GM19468 (cell line): ENCODE results near the gene GNG2.

Experiments
- ATAC-seq: cut with Tn5 transposase; IDR thresholded peaks from one replicate; pipeline ENCODE4 v1.9.1; 2021; ENCODE audit warnings: mild to moderate bottlenecking, moderate library complexity, moderate number of reproducible peaks; ENCODE audit not compliant: unreplicated experiment; ENCODE audit errors: extremely low read depth

GNG2 gene

DNA sequence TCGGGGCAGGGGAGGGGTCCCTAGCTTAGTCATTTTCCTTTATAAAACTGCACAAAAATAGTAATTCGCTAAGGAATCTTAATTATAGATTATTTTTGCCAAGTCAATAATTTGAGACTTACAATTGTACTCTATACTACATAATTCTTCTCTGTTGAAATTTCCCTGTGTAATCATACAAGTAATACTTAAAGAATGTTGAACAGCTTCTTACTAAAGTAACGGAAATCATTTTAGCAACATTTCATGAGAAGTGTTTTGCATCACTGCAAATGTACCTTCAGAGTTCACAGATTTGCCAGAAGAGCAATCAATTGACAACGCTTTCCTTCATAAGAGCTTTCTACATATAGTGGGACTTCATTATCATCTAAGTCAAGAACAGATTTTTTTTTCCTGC, 7.9 kb upstream of the GNG2 start:
- no peak for ATAC-seq

DNA sequence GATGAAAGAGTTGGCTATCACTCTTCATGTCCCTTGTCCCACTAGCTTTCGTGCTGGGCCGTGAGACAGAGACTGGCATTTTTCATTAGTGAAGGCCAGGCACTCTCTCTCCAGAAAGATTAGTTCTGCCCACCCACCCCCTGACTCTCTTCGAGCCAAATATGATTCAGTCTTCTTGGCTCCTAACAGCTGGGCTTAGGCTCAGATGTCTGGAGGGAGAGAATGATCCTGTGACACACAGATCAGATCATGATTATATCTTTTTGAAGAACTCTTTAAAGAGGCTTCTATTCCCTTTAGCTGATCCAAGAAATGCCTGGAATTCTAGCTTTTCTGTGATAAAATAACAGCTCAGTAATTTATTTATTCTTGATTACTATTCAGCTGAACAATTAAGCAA, 5.2 kb upstream of the GNG2 start:
- no peak for ATAC-seq

DNA sequence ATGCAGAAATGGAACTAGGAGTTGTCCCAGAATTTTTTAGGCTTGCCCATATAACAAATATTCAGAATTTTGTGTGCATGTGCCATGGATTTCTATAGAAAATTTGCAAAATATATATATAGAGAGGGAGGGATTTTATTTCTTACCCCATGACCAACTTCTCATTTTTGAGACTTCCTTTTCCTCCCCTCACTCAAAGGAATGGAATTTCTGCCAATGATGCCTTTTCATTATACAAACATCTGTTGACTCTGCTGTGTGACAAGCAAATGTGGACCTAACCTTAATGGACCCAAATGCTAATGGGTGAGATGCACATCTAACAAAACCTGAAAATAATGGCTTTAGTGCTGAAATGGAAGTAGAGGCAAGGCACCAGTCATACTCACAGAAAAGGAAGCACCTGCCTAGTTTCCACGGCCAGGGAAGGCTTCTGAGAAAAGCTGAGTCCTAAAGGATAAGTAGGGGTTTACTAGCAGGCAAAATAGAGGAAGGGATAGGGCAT, 3.6 kb upstream of the GNG2 start:
- ATAC-seq, result no peak

DNA sequence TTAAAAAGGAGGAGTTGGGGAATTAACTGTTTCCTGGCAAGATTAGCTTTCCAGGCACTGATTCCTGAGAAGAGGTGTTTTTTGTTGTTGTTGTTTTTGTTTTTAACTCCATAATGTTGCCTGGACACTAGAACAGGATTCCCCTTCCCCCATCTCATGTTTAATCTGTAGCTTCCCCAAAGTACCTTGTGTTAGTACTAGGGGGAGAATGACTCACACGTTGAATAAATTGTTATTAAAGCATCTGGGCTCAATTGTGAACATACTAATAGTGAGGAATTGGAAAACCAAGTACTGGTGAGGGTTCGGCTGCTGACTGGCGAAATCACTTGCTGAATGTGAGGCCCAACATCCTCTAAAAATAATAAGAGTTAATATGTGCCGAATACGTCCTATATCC, 1.3 kb upstream of the GNG2 start:
- ATAC-seq, result no peak

DNA sequence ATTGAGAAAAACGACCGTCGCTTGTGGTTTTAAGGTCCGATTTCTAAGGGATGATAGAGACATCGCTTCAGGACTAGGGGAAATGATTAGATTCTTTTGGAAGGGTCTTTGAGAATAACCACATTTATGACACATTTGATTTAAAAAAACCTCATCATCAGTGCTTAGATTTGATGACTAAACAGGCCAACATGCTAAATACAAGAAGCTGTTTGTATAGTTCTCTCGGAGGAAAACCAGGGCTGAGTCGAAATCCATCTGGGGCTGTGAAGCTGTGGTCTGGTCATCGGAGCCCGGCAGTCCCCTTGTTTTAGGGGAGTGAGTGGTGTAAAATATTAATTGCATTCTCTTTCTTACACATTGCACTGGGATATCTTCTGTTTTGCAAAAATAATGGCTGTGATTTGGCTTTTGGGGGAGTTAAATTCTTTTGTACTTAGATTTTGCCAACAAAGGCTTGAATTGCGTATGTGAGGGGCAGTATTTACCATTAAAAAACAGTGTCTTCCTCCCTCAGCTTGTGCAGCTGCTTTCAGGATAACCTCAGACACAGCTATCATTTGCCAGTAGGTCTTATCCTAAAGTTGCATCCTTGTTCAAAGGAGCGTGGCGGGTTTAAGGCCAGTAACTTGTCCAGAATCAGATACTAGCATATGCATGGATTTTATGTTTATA, 550 bp downstream of the GNG2 start:
- ATAC-seq, result no peak

DNA sequence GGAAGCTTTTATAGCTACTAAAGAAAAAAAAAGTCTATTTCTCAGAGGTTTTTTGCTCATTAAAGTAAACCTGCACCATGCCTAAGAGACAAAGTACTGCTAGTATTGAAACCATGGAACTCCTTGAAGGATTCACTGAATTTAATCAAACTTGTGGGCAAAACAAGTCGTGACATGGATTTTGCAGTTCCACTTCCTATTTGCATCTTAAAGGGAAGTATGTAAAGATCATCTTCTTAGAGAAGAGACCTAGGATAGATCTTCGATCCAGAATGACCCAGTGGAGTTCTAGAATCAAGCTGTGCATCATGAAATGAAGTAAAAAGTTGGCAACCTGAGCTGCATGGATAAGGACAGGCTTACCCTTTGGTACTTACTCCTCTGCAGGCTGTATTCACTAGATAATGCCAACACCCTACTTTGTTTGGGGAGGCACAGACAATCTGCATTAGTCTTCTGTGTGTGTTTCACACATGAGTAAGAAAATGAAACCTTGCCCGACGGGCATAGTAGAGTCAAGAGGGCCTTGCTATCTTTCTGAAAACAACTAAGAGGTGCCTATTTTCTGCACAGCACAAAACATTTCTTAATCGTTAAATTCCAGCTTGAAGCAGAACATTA, 1.9 kb downstream of the GNG2 start:
- no peak for ATAC-seq

DNA sequence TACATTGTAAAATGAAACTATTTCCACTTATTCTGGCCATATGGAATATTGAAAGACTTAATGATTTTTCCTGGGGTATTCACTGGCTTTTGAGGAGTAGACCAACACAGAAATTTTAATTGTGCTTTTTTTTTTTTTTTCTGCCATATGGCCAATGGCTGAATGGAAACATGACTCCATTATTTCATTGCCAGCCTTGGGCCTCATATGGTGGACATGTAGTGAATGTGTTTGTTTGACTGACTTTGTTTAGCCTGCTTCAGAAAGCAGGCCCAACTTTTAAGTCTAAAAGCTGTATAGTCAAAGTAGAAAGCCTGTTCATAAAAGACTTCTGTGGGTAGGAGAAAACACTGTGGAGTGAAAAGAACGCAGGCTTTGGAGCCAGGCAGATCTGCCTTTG, 2.4 kb downstream of the GNG2 start:
- no peak for ATAC-seq

DNA sequence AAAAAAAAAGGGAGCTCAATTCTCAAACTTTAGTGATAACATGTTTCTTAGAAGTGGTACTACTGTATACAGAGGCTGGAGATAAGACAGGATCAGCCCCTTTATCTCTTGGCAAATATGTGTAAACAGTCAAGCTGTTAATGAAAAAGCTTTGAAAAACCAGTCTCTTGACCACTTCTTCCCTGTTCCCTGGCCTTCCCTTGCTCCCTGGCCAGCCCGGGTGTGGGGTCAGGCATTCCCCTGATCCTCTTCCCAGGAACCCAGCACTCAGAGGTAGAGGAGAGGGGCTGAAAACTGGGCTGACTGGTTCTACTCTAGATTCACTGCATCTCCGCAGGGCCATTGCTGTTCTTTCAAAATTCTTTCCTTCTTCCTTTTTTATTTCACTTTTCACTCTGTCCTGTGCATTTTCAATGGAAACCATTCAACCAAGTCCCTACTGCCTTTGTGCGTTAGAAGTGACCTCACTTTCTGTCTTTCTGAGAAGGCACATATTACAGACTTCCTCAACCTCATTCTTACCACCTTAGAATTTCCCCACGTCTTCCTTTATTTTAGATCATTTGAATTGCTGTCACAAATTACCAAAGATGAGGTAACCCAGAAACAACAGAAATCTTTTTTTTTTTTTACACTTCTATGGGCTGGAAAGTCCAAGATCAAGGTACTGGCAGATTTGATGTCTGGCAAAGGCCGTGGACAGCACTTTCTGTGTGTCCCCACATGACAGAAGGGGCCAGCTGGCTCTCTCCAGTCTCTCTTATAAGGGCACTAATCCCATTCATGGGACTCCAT, 5.7 kb downstream of the GNG2 start:
- ATAC-seq, result peak; percentile 24

DNA sequence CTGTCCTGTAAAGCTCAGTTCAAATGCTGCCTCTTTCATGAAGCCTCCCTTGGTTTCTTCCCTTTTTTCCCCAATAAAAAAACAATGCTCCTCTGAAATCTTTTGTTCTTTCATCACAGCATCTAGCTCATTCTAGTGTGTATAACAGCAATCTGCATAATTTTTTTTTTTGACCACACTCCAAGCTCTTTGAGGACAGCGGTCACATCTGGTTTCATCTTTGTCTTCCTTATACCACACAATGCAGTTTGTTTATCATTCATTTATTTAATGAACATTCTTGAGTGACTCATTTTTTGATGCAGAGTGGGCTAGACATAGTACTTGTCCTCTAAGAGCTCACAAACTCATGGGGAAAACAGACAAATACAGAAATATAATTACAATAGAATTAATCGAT, 7.3 kb downstream of the GNG2 start:
- ATAC-seq, result no peak

DNA sequence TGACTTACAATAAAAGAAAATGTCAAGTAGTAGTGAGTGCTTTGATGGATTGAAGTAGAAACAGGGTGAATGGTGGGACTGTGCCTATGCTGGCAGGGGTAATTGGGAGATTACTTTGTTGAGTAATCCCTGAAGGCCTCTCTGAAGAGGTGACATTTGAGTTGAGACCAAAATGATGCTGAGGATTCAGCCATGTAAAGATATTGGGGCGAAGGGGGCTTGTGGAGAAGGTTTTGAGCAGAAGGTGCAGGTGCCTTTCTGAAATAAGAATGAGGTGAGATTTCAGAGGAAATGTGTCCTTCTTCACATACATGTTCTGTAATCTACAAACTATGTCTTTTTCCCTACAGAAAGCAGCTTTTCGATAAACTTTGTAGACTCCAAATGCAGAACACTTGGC, 8.0 kb downstream of the GNG2 start:
- ATAC-seq, result no peak

DNA sequence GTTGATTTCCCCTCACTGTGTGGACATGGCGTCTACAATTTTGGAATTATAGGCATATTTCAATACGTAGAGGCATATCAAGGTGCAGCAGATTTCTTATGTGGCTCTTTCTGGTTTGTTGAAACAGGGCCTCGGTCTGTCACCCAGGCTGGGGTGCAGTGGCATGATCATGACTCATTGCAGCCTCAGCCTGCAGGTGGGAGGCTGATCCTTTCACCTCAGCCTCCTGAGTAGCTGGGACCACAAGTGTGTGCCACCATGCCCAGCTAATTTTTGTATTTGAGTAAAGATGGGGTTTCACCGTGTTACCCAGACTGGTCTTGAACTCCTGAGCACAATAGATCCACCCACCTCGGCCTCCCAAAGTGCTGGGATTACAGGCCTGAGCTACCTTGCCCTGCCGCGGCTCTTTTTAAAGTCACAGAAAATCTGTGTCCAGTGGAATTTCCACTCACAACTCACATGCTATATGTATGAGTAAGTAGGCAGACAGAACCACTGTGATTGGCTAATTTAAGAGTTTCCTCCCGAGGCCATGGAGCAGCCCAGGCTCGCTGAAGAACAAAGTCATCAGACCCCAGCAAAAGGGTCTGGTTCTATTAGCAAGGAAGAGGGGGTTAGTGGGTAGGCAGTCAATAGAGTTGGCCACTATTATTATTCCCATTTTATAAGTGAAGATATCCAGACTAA, 9.1 kb downstream of the GNG2 start:
- no peak for ATAC-seq

DNA sequence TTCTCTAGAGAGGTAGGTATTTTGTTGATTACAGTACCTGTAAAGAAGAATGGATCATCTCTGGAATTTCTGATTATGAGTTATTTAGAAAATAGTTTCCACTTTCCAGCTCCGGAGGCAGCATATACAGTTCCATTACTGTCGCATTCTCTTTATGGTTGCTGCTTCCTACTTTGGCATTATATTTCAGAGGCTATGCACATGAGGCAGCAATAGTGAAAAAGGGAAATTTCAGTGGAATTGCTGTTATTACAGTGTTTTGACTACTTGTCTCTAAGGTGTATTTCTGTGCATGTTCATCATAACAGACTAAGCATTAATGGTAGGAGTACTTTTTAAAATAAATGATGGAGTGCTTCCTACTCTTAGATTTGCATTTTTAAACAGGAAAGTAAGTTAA, 10.2 kb downstream of the GNG2 start:
- ATAC-seq, result no peak

DNA sequence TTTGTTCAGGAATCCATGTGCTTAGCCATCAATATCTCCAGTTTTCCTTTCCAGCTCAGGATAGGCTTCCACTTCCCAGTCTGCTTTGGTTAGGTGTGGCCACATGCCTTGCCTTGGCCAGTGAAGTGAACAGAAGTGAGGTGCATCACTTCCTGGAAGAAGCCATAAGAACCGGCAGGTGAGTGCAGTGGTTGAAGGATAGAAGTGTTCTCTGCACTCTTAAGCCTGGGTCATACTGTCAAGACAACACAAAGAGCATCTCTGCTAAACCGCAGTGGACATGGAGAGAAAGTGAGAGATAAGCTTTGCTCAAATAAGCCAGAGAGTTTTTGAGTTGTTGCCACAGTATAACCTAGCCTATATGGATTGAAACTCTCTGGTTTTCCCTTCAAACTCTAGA, 11.4 kb downstream of the GNG2 start:
- no peak for ATAC-seq

DNA sequence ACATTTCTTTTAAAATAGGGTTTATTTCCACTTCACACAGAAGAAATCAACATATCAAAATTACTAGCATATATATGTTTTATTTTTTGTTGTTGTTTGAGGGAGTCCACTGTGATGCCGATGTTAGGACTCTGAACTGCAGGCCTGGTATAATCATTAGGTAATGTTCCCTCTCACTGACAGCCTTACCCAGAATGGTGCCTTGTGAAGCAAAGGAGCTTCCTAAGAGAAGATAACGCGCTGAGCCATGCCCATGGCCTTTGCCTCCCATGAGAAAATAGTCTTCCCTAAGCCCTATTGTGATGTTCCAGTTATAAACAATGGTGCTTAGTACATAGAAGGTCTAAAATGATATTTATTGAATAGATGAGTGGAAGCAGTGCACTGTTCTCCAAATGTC, 12.0 kb downstream of the GNG2 start:
- ATAC-seq, result no peak

DNA sequence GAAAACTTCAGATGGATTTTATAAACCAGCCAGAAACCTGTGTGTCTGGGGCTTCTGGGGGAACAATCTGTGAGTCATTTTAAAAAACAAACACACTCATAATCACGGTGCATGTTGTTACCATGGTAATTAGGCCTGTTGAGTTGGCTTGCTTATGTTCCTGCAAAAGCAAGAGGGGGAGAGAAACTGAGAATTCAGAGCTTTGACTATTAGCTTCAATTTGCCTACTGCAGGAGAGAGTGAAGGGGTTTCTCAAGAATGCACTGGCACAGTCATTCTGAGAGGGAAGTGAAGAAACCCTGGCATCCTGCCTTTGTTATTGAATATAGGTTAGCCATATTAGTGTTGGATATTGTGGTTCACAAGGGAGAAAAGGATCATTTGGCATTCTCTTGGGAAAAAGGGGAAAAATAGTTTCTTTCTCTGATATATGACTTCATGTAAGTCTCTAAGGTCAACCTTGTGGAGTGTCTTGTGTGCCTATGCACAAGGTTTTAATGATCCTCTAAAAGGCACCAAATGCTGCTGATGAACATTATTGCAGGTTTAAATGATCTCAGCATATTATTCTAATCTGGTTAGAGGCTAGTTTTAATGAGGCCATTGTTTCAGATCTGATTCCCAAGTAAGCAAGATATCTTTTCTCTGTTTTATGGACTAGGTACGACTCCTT, 12.9 kb downstream of the GNG2 start:
- ATAC-seq, result peak; percentile 90

DNA sequence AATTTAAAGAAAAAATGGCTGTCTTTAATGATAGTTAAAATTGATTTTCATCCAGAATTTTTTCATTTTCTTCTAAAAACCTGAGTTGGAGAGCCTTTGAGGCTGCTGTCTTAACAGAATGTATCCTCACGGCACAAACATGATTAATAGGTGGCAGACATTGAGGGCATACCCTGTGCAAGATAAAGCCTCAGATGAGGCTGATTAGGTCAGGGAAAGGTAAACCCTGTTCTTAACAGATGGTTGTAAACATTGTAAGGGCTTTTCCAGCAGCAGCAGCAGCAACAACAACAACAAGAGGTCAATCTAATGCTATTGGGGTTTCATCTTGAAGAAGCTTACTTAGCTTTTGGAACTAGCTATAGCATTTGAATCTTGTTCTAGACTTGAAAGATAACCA, 17.4 kb downstream of the GNG2 start:
- no peak for ATAC-seq

DNA sequence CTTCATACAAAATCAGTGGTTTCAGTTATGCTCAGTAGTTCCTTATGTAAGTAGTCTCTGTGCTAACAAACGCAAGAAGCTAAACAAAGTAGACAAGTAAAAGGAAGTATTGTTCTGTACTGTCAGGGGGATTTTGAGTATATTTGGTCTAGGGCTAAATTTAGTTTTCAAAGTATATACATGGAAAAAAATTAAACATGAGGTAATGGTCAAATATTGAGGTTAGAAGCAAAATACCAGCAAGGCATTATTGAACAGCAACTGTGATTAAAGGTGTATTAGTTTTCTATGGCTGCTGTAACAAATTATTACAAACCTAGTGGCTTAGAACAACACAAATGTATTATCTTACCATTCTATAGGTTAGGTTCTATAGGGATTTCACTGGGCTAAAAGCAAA, 18.8 kb downstream of the GNG2 start:
- ATAC-seq, result no peak

DNA sequence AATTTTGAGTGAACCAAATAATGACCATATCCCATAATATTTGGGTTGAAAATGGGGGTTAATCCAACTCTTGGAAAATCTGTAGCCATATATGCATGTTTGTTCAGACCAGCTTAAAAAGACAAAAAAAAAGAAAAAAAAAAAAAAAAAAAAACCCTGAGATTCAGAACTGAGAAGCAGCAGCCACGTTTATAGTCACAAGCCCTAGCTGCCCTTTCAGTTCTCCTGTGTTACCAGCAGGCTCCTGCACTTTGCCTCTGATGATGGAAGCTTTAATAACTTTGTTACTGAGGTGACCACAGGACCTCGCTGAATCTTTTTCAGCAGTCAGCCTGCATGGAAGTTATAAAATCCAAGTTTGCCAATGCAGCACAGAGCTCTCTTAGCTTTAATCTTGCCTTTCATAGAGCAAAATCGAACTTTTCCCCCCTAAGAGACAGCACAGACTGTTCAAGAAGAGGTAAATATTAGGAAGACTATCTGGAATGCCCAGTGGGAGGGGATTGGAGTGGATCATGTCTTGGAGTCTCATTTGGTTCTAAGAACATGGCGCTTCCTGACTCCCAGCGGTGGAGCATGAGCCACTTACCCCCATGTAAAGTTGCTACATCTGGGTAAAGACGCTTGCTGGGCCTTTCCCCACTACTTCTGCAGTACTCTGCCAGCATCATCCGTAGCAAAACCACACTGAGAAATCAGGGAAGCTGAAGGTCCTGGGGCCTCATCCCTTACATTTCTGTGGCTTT, 20.6 kb downstream of the GNG2 start:
- no peak for ATAC-seq

DNA sequence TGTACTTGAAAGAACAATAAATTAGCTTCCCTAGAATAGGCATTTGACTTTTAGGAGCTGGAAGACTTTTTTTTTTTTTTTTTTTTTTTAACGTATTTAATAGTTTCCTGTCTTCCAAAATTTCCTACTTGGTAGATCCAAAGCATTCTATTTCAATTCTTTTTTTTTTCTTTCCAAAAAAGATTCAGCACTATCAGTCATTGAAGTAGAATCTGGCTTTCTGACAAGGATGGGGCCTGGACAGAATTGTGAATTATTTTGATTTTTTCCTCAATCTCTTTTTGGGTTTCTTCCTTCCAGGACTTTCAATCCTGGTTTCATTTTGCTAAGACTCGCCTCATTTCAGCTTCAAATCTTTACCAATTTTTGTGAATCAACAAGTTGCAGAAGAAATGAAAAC, 21.2 kb downstream of the GNG2 start:
- no peak for ATAC-seq

DNA sequence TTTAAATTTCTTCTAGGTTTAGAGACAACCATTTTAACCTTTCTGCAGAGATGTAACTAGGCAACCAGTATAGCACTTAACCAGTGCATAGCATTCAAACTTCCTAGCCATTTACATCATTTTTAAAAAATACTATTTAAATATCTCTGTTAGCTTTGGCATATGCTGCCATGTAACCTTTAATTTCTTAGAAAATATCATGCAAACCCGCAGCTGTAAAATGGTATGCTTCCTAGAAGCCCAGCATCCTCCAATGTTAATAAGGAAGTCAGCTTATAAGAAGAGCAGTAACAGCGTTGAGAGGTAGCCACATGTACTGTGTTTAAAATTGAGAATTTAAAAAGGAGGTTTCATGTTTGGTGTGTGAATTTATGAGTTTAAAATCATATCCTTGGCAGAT, 22.8 kb downstream of the GNG2 start:
- no peak for ATAC-seq
